Mucosa of descending colon (tissue), 3 donors: Measurements from ENCODE around the gene RAB6B. TPM values are rescaled to one million over a fixed set of nuclear protein-coding genes. Genes with fewer than 3 reads are reported as not detected.

Source experiments
- ATAC-seq: fragments of 200-7000 bp; cut with Tn5 transposase; one replicate; pipeline ENCODE4 v1.9.1; 2020; ENCODE audit warnings: mild to moderate bottlenecking, moderate library complexity
- DNase-seq, 3 donors: peaks; one replicate each; pipeline ENCODE4 v3.0.0-alpha.2; 2020
- H3K36me3 ChIP-seq: fragments of 200-600 bp; one replicate; pipeline ENCODE4 v1.8.0; 2021; ENCODE audit warnings: low read depth, mild to moderate bottlenecking
- H3K4me1 ChIP-seq: fragments of 200-600 bp; one replicate; pipeline ENCODE4 v1.8.0; 2021; ENCODE audit warnings: low read depth, mild to moderate bottlenecking
- H3K4me3 ChIP-seq: fragments of 200-600 bp; one replicate; pipeline ENCODE4 v1.8.0; 2021; ENCODE audit warnings: mild to moderate bottlenecking
- H3K9me3 ChIP-seq: fragments of 200-600 bp; one replicate; pipeline ENCODE4 v1.8.0; 2021; ENCODE audit warnings: mild to moderate bottlenecking
- intact Hi-C, 2 donors: fragments of 100-400 bp; cut with DNase I in 1 of 2; cut with micrococcal nuclease in 1 of 2; formaldehyde crosslinking; loops; one replicate each; pipeline versions ENCODE4 v1.11.0 to v1.11.1; 2022; cut with DNase I, micrococcal nuclease
- total RNA-seq, 3 donors: library from RNA; stranded (reverse); fragmentation: NEBNext Ultra II Directional in 2 of 3; extraction: Animal tissue kit (Norgen Biotek cat#: 25700) in 2 of 3; gene quantifications; one replicate each; pipeline versions ENCODE4 v1.2.1 to v1.2.4, GENCODE V29; 2021 to 2023
- TF ChIP-seq, protein P1 (sequence below): fragments of 200-600 bp; IDR thresholded peaks from one replicate; pipeline ENCODE4 v1.8.0; 2022; ENCODE audit warnings: antibody characterized with exemption, mild to moderate bottlenecking
- donor health status: DM: no; HTN: no; CAD: no; lungs with moderate emphysema.
- donor health status: DM: no; HTN: no; CAD: no.
- donor health status: DM: no; HTN: yes; CAD: no.

Gene RAB6B
- total RNA-seq, 3 donors from 2014 or later, result 4.1 to 11.6 (median 4.8) TPM

GRCh38 chr3:133937061-133937686 lies 41.5 kb upstream of the RAB6B start:
- Histone ChIP-seq H3K36me3 (no peaks in the 10 kb centered on the region), H3K4me1 (peaks cover 7% of the 10 kb centered on the region), H3K4me3 (no peak overlapping the region), H3K9me3 (no peaks in the 10 kb centered on the region)
- no peak for ATAC-seq
- intact Hi-C loops, result no loop called here
- DNase-seq, result no peak
- TF ChIP-seq, protein P1, sequence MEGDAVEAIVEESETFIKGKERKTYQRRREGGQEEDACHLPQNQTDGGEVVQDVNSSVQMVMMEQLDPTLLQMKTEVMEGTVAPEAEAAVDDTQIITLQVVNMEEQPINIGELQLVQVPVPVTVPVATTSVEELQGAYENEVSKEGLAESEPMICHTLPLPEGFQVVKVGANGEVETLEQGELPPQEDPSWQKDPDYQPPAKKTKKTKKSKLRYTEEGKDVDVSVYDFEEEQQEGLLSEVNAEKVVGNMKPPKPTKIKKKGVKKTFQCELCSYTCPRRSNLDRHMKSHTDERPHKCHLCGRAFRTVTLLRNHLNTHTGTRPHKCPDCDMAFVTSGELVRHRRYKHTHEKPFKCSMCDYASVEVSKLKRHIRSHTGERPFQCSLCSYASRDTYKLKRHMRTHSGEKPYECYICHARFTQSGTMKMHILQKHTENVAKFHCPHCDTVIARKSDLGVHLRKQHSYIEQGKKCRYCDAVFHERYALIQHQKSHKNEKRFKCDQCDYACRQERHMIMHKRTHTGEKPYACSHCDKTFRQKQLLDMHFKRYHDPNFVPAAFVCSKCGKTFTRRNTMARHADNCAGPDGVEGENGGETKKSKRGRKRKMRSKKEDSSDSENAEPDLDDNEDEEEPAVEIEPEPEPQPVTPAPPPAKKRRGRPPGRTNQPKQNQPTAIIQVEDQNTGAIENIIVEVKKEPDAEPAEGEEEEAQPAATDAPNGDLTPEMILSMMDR, result no peak

GRCh38 chr3:133935843-133936769 lies 40.4 kb upstream of the RAB6B start:
- ATAC-seq (no peak), DNase-seq (no peak)
- TF ChIP-seq, protein P1, result no peak

GRCh38 chr3:133934996-133935842 lies 39.5 kb upstream of the RAB6B start:
- Histone ChIP-seq H3K36me3 (no peaks in the 10 kb centered on the region), H3K9me3 (no peaks in the 10 kb centered on the region), H3K4me1 (peaks cover 7% of the 10 kb centered on the region), H3K4me3 (no peak overlapping the region)
- TF ChIP-seq, protein P1, result no peak
- DNase-seq (no peak), ATAC-seq (no peak)
- intact Hi-C loops, result no loop called here

More at GRCh38 chr3:133935843-133936769, 40.4 kb upstream of the RAB6B start:
- H3K4me3 ChIP-seq, result no peak overlapping the region
- H3K36me3 ChIP-seq, result no peaks in the 10 kb centered on the region
- H3K9me3 ChIP-seq, result no peaks in the 10 kb centered on the region
- intact Hi-C loops, result no loop called here
- peaks cover 7% of the 10 kb centered on the region for H3K4me1 ChIP-seq

GRCh38 chr3:133934073-133934970 lies 38.6 kb upstream of the RAB6B start:
- TF ChIP-seq, protein P1, result no peak
- ATAC-seq (peak; percentile 94), DNase-seq (peak; percentile 70 to 78 (median 71))
- no peaks in the 10 kb centered on the region for H3K36me3 ChIP-seq
- H3K9me3 ChIP-seq, result no peaks in the 10 kb centered on the region
- intact Hi-C loops, result no loop called here
- H3K4me3 ChIP-seq, result no peak overlapping the region
- peaks cover 7% of the 10 kb centered on the region for H3K4me1 ChIP-seq
